GM12878 (cell line): ENCODE data around the gene IMMP2L.

Experiments
- EZH2 ChIP-seq: IDR thresholded peaks from 2 replicates; pipeline ENCODE4 v1.6.1; 2012; ENCODE audit warnings: low read depth, mild to moderate bottlenecking, control low read depth, inconsistent platforms, low read length, borderline replicate concordance; ENCODE audit not compliant: control insufficient read depth
- FOXK2 ChIP-seq: fragments of 450-650 bp; IDR thresholded peaks from 2 replicates; pipeline ENCODE4 v1.6.1; 2017; ENCODE audit warnings: mild to moderate bottlenecking, moderate library complexity
- NFIC ChIP-seq: IDR thresholded peaks from 2 replicates; pipeline ENCODE4 v1.6.1; 2012; ENCODE audit warnings: low read depth, mild to moderate bottlenecking, inconsistent platforms, low read length, moderate library complexity
- TF ChIP-seq, protein P1 (sequence below), 3 experiments: IDR thresholded peaks in 2 of 3; conservative IDR thresholded peaks in 1 of 3; 2 replicates each; pipeline ENCODE4 v1.5.1; 2011; ENCODE audit warnings: low read depth in 3 of 3, low read length in 3 of 3, mild to moderate bottlenecking in 3 of 3, control low read depth in 2 of 3, moderate library complexity in 2 of 3, inconsistent platforms in 1 of 3, mixed read lengths in 1 of 3; ENCODE audit not compliant: control insufficient read depth in 2 of 3, insufficient read depth in 1 of 3; ENCODE audit errors: extremely low read depth in 1 of 3

DNA sequence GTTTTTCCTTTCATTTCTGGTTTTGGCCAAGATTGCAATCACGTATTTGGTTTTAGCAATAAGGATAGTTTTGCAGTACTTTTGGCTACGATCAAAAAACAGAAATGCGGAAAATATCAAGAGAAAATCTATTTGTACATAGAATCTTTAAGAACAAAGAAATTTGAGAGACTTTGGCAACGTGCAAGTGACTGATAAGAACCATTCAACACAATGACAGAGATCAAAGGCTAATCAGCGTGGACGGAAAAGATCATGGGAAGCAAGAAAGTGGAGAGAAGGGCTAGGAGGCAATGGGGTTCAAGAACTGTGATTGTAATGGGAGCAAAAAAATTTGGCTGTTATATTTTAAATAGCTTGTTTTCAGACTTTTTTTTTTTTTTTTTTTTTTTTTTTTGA is 487.5 kb downstream of the IMMP2L start:
- TF ChIP-seq, protein P1, sequence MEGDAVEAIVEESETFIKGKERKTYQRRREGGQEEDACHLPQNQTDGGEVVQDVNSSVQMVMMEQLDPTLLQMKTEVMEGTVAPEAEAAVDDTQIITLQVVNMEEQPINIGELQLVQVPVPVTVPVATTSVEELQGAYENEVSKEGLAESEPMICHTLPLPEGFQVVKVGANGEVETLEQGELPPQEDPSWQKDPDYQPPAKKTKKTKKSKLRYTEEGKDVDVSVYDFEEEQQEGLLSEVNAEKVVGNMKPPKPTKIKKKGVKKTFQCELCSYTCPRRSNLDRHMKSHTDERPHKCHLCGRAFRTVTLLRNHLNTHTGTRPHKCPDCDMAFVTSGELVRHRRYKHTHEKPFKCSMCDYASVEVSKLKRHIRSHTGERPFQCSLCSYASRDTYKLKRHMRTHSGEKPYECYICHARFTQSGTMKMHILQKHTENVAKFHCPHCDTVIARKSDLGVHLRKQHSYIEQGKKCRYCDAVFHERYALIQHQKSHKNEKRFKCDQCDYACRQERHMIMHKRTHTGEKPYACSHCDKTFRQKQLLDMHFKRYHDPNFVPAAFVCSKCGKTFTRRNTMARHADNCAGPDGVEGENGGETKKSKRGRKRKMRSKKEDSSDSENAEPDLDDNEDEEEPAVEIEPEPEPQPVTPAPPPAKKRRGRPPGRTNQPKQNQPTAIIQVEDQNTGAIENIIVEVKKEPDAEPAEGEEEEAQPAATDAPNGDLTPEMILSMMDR (IDR thresholded peaks at IDR 0.05 in 2 of 3, conservative IDR thresholded peaks at IDR 0.05 in 1 of 3; ENCODE audit: control insufficient read depth in 2 of 3, extremely low read depth in 1 of 3, insufficient read depth in 1 of 3, low read depth in 3 of 3, low read length in 3 of 3): no peak
- TF ChIP-seq EZH2 (no peak), FOXK2 (no peak), NFIC (no peak)
